Activated CD8-positive, alpha-beta memory T cell treated with anti-CD3 and anti-CD28 coated beads, Interleukin-2, amount 50 U/mL, for 48 hours (primary cell): ENCODE measurements around the gene WDR26.
A peak's percentile ranks its signal among the peaks of the same experiment; 100 is the strongest.
"Not testable (repeated sequence)": the region's sequence is repeated elsewhere in the genome, so short reads cannot be mapped to it uniquely, and the experiment has no call there.

Experiments
- DNase-seq: peaks from one replicate; pipeline ENCODE4 v3.0.0-alpha.2; 2020

Gene WDR26

DNA sequence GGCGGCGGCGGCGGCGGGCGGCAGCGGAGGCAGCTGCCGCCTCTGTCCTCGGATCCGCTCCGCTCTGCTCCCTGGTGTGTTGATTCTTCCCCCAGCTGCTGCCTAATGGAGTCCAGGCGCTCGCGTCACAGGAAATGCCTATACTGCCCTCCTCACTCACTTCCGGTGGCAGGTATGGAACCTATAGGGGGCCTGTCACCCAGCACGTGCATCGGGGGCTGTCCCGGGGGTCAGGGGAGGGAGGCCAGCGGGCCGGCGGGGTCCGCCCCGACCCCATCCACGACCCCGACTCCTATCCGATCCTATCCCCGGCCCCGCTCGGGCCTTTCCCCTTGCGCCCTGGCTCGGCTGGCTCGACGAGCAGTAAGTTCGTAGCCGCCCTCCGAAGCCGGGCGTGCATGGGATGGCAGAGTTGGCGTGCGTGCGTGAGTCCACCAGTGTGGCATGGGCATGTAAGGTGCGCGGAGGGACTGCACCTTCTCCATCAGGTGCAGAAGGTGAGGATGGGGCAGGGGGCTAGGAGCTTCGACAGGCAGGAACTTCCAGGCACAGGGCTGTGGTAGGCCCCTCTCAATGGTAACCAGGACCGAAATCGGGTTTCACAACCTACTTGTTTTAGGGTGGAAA is at the start of gene WDR26:
WDR26 (minus strand) TSS at position 107 of the 627 bp plus-strand sequence.
- DNase-seq: peak; percentile 87

DNA sequence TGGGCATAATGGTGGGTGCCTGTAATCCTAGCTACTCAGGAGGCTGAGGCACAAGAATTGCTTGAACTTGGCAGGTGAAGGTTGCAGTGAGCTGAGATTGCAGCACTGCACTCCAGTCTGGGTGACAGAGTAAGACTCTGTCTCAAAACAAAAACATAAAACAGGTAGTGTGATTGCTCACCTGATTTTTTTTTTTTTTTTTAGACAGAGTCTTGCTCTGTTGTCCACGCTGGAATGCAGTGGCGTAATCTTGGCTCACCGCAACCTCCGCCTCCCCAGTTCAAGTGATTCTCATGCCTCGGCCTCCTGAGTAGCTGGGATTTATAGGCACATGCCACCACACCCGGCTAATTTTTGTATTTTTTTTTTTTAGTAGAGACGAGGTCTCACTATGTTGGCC is 48.6 kb upstream of the WDR26 start:
- not testable (repeated sequence) for DNase-seq

DNA sequence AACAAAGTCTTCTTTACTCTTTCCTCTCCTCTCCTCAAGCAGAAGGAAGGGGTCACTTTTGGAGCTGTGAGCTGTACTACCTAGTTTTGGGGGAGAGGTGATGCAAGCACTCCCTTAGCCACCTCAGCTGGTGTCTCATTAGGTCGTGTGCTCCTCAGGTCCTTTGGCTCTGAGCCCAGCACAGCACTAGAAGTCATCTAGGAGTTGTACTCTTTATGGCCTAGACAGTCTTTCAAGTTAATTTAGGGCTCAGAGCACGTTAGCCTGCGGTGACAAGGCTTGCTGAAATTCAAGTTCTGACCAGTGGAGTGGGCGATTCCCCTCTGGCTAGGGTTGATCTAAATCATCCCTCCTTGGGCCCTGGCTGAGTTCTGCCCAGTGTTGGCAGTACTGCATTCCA is 48.0 kb upstream of the WDR26 start:
- DNase-seq: no peak

DNA sequence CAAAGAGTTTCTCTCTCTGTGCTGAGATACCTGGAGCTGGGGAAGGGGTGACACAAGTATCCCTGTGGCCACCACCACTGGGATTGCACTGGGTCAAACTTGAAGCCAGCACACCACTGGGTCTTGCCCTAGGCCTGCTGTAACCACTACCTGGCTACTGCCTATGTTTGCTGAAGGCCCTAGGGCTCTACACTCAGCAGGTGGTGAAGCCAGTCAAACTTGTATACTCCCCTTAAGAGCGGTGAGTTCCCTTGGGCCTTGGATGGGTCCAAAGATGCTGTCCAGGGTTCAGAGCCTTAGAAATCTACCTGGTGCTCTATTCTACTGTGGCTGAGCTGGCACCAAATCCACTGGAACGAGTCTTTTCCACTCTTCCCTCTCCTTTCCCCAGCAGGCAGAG is 47.0 kb upstream of the WDR26 start:
- DNase-seq: no peak

DNA sequence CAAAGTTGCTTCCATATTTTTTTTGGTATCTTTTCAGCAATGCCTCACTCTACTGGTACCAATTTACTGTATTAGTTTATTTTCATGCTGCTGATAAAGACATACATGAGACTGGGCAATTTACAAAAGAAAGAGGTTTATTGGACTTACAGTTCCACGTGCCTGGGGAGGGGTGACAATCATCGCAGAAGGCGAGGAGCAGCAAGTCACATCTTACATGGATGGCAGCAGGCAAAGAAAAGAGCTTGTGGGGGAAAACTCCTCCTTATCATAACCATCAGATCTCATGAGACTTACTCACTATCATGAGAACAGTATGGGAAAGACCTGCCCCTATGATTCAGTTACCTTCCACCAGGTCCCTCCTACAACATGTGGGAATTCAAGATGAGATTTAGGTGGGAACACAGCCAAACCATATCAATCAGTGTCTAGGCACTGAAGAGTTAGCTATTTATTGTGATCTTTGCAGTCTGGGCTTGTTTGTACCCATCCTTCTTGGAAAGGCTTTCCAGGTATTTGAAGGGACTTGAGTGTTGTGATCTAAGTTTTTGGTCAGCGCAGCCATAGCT is 46.4 kb upstream of the WDR26 start:
- not testable (repeated sequence) for DNase-seq

DNA sequence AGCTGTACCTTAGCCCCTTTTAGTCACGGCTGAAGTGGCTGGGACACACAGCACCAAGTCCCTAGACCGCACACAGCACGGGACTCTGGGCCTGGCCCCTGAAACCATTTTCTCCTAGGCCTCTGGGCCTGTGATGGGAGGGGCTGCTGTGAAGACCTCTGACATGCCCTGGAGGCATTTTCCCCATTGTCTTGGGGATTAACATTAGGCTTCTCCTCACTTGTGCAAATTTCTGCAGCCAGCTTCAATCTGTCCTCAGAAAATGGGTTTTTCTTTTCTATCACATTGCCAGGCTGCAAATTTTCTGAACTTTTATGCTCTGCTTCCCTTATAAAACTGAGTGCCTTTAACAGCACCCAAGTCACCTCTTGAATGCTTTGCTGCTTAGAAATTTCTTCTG is 45.6 kb upstream of the WDR26 start:
- not testable (repeated sequence) for DNase-seq

DNA sequence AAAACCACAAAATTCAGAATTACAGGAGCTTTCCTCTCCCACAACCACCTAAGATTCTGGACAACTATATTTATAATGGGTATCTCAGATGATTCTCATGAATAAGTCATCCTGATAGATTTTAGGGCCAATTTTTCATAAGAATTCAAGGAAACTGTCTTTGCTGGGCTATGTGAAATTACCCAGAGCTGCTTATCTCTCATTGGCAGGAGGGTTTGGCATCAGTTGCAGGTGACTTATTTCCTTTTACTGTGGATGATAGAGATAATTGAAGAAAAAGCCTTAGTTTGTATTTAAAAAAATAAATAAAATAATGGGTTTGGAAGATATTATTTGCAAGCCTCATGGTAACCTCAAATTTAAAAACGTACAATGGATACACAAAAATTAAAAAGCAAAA is 38.2 kb upstream of the WDR26 start:
- DNase-seq: no peak

DNA sequence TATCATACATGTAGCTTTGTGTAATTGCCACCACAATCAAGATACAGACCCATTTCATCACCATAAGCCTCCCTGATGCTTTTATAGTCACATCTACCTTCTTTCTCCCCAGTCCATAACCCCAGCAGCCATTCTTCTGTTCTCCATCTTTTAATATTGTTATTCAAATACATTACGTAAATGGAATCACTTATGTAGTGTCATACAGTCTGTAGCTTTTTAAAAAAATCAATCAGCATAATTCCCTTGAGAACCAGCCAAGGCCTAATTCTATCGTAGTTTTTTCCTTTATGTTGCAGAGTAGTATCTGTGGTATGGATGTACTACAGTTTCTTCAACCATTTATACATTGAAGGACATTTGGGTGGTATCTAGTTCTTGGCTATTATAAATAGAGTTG is 31.6 kb upstream of the WDR26 start:
- DNase-seq: no peak

DNA sequence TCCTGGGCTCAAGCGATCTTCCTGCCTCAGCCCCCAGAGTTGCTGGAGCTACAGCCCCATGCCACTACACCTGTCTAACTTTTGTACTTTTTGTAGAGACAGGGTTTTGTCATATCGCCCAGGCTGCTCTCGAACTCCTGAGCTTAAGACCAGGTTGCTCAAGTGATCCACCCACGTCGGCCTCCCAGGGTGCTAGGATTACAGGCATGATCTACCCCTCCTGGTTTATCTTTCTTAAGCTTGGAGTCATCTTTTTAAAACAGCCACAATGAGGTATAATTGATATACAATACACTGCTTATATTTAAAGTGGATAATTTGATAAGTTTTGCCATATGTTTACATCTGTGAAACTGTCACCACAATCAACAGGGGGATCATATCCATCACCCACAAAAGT is 25.4 kb upstream of the WDR26 start:
- no peak for DNase-seq

DNA sequence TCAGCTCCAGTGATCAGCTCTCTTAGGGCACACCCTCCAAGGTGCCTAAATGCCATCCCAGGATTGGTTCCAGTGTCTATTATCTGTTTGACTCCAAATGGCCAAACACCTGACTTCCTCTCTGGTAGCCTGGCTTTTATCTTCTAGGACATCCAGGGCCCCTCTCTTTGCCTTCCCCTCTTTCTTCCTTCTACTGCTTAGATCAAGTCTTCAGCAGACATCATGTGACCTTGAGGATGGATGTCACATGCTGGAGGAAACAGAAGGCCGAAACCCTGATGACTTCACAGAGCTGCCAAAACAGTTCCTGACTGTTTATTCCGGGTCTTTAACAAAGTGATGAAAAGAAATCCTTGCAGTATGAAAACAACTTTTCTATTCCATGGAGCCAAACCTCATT is 24.4 kb upstream of the WDR26 start:
- no peak for DNase-seq

DNA sequence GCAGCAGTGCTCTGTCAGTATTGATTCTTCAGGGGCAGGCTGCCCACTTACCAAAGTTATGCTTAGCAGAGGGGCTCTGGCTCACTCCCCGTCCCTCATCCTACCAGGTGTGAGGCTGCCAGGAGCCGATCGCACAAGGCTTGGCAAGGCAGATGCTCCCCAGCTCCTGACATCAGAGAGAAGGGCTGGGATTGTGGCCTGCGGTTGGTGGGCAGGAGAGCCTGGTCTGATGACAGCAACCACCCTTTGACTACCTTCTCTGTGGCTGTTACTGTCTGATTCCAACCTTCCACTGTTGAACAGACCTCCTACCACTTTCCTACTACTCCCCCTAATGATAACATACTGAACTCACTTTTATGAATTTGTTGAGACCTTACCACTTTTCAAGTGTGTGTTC is 23.7 kb upstream of the WDR26 start:
- no peak for DNase-seq

DNA sequence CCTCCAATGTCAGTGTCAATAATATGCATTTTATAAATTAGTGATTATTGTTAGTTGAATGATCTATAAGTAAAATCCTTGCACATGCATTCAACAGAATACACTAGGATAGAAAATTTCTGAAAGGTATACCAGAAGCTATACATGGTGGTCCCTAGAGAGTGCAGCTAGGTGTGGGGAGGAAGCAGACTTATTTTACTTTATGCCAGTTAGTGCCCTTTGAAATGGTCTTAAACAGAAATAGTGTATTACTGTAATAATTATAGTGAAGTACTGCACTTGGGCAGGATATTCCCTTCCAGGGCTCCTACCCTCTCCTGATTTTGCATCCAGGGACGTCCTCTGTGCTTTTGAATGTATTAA is 23.2 kb upstream of the WDR26 start:
- DNase-seq: no peak

DNA sequence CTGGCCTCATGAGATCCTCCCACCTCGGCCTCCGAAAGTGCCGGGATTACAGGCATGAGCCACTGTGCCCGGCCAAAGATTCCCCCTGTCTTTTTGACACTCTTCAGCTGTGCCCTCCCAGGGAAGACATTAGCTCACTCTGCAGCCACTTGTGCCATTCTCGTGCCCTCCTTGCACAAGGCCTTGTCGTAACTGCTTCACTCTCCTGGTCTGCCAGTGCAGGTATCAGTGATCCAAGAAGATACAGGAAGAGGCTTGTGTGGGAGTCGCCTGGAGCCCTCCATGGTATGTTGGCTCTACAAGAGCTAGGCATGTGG is 22.0 kb upstream of the WDR26 start:
- DNase-seq: no peak

DNA sequence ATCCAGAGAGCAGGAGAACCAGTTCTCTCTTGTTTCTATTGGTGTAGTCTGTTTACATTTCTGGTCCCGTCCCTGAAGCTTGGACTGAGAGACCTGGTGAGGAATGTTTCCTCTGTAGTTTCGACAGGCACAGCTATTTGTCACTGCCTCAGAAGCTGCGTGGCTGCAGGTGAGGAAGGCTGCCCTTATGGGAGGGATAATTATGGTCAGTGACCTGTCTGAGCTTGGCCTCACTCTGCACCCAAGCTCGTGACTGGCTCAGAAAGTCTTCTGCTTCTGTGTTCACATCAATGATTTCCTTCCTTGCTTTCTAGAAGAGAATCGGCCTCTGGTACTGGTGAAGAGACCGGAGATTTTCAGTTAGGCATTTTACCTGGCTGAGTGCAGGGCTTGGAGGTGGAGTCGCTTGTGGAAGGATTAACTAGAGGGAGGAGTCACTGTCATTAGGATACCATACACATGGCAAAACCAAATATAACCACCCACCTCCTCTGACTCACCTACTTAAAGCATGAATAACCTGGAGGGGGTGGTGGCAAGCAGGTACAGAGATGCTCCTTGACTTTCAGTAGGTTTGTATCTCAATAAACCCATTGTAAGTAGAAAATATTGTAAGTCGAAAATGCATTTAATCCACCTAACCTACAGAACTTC is 19.9 kb upstream of the WDR26 start:
- DNase-seq: no peak

DNA sequence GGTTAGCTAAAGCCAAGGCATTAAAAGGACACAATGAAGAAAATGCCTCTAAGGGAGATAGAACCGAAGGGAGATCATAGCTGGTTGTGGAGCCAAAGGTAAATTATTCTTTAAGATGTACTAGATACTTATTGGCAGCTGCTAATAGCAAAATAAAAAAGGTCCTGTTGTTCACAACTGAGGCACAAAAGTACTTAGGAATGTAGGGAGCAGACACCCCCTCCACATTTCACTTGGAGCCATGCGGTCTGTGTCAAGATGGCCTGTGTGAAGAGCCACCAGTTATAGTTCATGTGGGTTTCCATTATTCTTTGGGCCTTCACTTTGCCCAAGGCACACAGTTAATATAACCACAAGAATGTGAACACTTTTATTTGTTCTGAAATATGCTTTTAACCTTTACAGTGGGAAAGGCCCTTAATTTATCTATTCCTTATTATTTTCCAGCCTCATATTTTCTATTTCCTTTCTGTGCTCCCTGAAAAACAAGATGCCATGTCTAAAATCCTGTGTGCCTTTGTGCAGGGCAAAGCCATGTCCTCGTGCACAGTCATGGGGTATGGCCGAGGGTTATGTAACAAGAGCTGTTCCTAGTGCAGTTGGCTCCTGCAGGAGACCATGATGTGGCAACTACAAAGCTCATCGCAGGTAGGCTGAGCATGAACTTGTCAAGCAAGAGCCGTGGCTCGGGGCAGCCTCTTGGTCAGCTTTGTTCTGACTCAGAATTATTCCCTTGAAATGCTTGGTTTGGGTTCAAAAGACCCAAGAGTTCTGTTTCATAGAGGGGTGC is 16.2 kb upstream of the WDR26 start:
- DNase-seq: no peak

DNA sequence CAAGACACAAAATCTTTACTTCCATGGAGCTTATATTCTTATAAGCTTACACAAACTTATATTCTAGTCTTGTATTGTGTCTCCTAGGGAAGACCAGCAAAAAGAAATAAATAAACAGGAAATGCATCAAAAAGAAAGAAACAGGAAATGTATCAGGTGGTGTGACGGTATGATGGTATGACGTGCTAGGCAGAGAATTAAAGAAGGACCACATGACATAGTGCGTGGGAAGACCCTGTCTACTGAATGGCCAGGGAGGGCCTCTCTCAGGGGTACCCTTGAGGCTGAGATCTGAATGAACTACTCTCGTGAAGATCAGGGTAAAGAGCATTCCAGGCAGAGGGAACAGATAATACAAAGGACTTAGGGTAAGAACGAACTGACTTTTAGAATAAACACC is 15.6 kb upstream of the WDR26 start:
- no peak for DNase-seq

DNA sequence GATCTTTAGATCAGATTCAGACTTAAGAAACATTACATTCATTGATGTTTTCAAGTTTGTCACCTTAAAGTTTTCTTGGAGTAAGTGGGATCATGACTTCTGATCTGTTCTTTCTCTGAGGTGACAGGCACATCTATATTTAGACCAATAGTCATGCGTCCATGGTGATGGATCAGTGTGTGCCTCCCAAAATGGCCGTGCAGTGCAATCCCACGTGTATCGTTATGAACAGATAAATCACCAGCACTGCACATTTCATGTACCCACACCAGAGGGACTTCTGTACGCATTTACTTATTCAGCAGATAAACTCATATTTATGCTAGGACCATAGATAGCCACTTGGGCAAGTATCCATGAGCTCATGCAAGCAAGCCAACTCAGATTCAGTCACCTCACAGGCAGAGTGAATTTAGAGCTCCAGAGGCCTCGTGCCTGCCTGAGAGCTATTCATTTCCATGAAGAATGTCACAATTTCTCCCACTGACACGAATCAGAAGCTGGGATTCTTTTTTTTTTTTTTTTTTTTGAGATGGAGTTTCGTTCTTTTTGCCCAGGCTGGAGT is 13.9 kb upstream of the WDR26 start:
- no peak for DNase-seq

DNA sequence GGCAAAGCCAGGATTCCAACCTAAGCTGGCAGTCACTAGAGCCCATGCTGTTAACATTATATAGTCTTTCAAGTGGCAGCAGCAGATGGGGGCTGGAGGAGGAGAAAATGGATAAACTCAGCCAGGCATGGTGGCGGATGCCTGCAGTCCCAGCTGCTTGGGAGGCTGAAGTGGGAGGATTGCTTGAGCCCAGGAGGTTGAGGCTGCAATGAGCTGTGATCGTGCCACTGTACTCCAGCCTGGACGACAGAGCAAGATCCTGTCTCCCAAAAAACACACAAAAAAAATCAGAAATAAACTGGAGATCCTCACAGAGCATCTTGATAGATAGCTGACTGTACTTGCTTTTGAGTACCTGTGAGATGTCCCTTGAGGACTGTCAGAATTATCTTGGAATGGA is 13.4 kb upstream of the WDR26 start:
- no peak for DNase-seq

DNA sequence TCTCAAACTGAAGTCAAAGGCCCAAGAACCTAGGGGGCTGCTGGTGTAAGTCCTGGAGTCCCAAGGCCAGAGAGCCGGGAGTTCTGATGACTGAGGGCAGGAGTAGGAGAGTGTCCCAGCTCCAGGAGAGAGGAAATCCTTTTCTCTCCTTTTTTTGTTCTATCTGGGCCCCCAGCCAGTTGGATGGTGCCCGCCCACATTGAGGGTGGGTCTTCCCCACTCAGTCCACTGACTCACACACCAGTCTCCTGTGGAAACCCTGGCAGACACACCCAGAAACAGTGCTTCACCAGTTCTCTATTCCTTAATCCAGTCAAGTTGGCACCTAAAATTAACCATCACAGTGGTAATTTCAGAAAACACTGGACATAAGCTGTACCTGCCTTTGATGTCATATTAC is 12.7 kb upstream of the WDR26 start:
- DNase-seq: no peak

DNA sequence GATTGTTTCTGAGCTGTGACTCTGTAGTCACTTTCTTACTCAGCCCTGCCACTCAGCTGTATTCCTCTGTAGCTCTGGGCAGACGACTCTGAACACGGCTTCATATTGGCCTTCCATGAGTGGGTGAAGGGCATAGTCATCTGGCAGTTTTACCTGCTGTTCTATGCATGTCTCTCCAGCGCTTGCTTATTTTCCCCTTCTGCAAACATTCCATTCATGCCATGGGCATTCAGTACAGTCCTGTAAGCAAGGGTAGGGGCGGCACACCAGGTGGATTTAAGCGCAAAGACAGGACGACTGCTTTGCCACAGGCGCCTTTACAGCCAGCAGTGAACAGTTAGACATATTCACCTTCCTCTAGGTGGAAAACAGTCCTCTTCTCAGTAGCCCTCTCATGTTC is 4.4 kb upstream of the WDR26 start:
- no peak for DNase-seq

DNA sequence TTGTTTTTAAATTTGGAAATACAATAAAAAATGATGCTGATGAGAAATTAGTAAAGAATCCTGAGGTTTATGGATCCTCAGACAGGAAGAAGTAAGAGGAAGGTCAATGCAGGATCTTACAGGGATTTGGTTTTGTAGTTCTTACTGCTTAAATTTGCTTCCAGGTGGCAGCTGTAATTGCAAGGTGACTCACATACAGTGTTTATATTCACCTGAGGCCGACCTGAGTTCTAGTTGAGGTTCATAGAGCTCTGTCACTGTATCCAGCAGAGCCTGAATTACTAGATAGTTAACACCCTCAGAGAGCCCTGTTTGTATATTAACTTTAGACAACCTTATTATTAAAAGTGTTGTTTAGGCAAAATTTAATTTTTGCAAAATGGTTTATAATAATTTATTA is 1.4 kb upstream of the WDR26 start:
- DNase-seq: no peak

DNA sequence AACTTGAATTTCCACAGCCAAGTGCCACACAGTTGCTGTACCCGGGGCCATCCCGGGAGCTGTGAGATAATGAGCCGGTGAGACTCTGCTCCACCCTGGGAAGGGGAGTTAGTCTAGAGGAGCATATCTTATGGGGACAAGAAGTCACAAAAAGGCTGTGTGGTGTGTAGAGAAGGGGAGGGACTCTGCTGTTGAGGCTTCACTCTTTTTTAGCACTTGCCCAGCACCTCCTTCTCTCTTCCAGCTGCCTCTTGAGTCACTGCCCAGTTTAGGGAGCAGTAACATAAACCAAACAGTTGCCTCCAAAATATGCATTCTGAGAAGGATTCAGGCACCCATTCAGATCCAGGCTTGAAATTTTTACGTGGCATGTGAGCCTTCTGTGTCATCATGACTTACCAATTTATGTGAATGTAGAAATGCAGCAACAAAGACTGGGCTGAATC is 744 bp upstream of the WDR26 start:
- DNase-seq: no peak

DNA sequence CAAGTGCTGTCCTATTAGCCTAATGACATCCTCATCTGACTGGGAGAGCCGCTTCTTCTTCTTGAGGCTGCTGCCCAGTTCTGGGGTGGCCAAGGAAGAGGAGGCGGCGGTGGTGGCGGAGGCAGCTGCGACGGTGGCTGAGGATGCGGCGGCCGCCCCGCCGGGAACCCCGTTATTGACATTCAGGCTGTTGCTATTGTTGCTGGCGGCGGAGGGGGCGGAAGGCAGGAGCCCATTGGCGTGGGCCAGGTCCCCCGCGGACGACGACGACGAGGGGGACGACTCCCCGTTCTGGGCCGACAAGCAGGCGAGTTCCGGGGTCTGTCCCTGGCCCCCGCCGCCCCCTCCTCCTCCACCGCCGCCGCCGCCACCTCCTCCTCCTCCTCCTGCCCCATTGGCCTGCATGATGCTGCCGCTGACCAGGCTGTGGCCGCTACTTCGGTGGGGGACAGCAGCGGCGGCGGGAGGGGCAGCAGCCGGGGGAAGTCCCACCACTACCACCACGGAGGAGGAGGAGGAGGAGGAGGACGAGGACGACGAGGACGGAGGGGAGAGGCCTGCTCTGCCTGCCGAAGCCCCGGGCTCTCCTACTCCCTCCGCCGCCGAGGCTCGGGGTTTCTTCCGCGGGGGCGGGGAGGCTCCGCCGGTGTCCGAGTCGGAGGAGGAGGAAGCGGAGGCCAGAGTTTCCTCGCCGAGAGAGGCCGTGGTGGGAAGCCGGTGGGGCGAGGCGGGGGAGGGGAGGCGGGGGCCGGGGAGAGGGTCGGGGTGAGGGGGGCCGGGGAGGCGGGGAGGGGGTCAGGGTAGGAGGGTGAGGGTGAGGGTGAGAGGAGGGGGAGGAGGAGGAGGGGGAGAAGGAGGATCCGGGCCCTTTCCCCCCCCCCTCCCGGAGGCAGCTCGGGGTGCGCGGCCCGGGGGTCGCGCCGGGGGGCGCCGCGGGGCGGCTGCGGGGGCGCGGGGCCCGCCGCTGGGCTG is 610 bp downstream of the WDR26 start:
- DNase-seq: peak; percentile 69
